HUES48 (cell line): Measurements from ENCODE around the gene ANXA10.
"Not testable (repeated sequence)": the region's sequence is repeated elsewhere in the genome, so short reads cannot be mapped to it uniquely, and the experiment has no call there.

Source experiments
- H3K27ac ChIP-seq: one replicate; pipeline ENCODE4 v1.7.0; 2013; ENCODE audit warnings: low read depth, low read length, inconsistent platforms
- H3K27me3 ChIP-seq: 2 replicates; pipeline ENCODE4 v1.6.1; 2013; ENCODE audit warnings: mild to moderate bottlenecking, low read length; ENCODE audit not compliant: control insufficient read depth, insufficient read depth
- H3K36me3 ChIP-seq: 2 replicates; pipeline ENCODE4 v1.6.1; 2013; ENCODE audit warnings: low read length; ENCODE audit not compliant: control insufficient read depth, insufficient read depth
- H3K4me1 ChIP-seq: 2 replicates; pipeline ENCODE4 v1.6.1; 2013; ENCODE audit warnings: mild to moderate bottlenecking, low read length; ENCODE audit not compliant: control insufficient read depth, insufficient read depth
- H3K4me3 ChIP-seq: 2 replicates; pipeline ENCODE4 v1.5.1; 2013; ENCODE audit warnings: mild to moderate bottlenecking, low read depth, low read length
- H3K9ac ChIP-seq: 2 replicates; pipeline ENCODE4 v1.6.1; 2013; ENCODE audit warnings: mild to moderate bottlenecking, low read depth, low read length, moderate library complexity
- H3K9me3 ChIP-seq: 2 replicates; pipeline ENCODE4 v1.6.1; 2013; ENCODE audit warnings: low read length; ENCODE audit not compliant: control insufficient read depth, insufficient read depth

Gene ANXA10

DNA sequence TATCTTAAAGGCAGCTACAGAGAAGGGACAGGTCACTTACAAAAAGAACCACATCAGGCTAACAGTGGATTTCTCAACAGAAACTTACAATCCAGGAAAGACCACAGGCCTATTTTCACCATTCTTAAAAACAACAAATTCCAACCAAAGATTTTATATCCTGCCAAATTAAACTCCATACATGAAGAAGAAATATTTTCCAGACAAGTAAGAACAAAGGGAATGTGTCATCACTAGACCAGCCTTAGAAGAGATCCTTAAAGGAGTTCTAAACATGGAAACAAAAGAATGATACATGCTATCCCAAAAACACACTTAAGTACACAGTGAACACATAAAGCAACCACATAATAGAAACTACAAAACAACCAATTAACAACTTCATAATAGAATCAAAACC is 105.6 kb downstream of the ANXA10 start:
- Histone ChIP-seq H3K9ac (no peak overlapping the region), H3K4me3 (no peak overlapping the region), H3K27ac (no peak overlapping the region), H3K9me3 (peaks cover 10% of the 10 kb centered on the region), H3K27me3 (no peaks in the 10 kb centered on the region), H3K36me3 (no peaks in the 10 kb centered on the region), H3K4me1 (no peaks in the 10 kb centered on the region)

DNA sequence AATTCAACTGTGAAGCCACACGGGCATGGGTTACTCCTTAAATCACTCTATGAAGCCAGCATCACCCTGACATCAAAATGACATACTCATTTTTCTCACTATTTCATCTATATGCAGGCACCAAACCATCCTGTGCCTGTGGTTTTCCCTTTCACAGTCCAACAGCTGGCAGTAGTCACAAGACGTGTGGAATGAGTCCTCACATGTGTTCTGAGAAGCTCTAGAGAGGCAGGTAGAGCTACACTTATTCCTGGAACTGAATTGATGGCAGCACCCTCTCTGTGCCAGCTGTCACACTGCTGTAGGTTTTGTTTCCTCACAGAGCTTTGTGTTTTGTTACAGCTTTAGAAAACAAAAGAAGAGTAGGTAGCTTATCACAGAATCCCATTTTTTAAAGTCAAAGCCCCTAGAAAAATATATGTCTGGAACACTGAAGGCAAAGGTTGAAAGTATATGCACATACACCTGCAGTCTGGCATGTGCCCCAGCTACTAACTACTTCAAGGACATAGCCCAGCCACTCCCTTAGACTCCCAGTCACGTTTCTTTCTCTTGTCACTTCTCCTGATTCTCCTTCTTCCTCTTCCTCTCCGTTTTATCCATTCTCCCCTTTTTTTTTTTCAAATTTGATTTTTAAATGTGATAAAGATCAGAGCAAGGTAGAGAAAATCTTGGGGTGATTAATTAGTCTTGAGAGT is 107.1 kb downstream of the ANXA10 start:
- Histone ChIP-seq H3K27ac (no peak overlapping the region), H3K36me3 (no peaks in the 10 kb centered on the region), H3K9ac (no peak overlapping the region), H3K4me3 (no peak overlapping the region), H3K9me3 (peaks cover 23% of the 10 kb centered on the region), H3K27me3 (no peaks in the 10 kb centered on the region), H3K4me1 (no peaks in the 10 kb centered on the region)

DNA sequence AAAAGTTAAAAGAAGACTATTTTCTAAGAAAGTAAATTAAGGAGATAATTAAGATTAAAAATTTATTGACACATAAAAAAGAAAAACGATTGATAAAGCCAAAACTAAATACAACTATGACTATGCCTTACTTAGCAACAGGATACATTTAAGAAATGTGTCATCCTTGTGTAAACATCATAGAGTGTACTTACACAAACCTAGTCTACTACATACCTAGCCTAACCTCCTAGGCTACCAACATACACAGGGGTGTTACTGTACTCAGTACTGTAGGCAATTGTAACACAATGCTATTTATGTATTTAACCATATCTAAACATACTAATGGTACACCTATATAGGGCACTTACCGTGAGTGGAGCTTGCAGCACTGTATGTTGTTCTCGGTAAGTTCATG is 108.3 kb downstream of the ANXA10 start:
- Histone ChIP-seq H3K4me3 (no peak overlapping the region), H3K4me1 (no peaks in the 10 kb centered on the region), H3K27me3 (no peaks in the 10 kb centered on the region), H3K9ac (no peak overlapping the region), H3K27ac (no peak overlapping the region), H3K36me3 (no peaks in the 10 kb centered on the region), H3K9me3 (peaks cover 33% of the 10 kb centered on the region)

DNA sequence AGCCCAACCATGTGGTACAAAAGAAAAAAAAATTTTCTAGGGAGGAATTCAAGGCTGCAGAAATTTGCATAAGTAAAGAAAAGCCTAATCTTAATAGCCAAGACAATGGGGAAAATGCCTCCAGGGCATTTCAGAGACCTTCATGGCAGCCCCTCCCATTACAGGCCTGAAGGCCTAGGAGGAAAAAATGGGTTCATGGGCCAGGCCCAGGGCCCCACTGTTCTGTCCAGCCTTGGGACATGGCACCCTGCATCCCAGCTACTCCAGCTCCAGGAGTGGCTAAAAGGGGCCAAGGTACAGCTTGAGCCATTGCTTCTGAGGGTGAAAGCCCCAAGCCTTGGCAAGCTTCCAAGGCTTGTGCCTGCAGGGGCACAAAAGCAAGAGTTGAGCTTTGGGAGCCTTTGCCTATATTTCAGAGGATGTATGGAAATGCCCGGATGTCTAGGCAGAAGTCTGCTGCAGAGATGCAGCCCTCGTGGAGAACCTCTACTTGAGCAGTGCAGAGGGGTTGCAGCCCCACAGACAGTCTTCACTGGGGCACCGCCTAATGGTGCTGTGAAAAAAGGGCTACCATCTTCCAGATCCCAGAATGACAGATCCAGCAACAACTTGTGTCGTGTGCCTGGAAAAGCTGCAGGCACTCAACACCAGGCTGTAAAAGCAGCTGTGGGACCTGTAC is 111.0 kb downstream of the ANXA10 start:
- Histone ChIP-seq H3K4me1 (no peaks in the 10 kb centered on the region), H3K36me3 (no peaks in the 10 kb centered on the region), H3K27ac (no peak overlapping the region), H3K9me3 (peaks cover 37% of the 10 kb centered on the region), H3K9ac (no peak overlapping the region), H3K4me3 (no peak overlapping the region), H3K27me3 (no peaks in the 10 kb centered on the region)

DNA sequence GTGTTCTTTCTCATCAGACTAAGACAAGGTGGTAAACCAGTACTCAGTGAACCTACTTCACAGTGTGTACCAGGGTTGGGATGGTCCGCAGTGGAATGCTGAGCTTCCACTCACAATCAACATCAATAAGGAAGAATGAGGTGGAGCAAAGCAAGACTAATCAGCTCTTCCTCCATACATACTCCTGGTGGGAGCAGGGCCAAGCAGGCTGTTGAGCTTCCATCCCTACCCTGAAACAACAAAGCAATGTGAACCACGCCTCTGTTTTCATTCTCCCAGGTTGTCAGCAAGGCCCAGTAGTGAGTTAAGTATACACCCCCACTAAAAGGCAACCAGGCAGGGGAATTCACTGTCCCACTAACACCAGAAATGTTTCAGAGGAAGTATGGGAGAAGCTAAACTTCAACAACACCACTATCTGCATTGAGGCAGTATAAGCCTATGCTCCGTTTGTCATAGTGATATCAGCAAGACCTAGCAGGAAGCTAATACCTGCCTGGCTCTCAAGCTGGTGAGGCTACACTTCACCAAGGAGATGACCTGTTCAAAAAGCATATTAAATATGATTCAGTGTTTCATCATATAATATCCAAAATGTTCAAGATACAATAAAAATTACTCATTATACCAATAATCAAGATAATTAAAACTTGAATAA is 116.7 kb downstream of the ANXA10 start:
- Histone ChIP-seq H3K36me3 (no peaks in the 10 kb centered on the region), H3K4me1 (no peaks in the 10 kb centered on the region), H3K9ac (no peak overlapping the region), H3K27me3 (no peaks in the 10 kb centered on the region), H3K4me3 (no peak overlapping the region), H3K9me3 (peaks cover 17% of the 10 kb centered on the region), H3K27ac (no peak overlapping the region)

DNA sequence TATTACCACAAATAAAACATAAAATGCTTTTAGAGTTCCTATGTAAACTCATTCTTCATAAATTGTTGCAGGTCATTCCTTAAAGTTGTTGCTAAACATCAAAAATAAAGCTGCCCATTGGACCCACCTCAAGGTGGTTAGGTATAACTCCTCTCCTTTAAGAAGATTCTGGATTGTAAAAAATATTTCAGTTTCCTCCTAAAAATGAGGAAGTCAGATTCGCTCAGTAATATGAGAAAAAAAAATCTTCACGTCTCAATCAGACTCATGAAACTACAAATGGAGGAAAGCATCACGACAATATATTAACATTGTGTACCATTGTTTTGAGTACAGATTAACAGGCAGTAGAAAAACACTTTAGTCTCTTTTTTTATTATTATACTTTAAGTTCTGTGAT is 120.3 kb downstream of the ANXA10 start:
- H3K27ac ChIP-seq, result no peak overlapping the region
- no peak overlapping the region for H3K4me3 ChIP-seq
- H3K27me3 ChIP-seq, result no peaks in the 10 kb centered on the region
- H3K9me3 ChIP-seq, result no peaks in the 10 kb centered on the region
- no peak overlapping the region for H3K9ac ChIP-seq
- no peaks in the 10 kb centered on the region for H3K4me1 ChIP-seq
- H3K36me3 ChIP-seq, result no peaks in the 10 kb centered on the region

DNA sequence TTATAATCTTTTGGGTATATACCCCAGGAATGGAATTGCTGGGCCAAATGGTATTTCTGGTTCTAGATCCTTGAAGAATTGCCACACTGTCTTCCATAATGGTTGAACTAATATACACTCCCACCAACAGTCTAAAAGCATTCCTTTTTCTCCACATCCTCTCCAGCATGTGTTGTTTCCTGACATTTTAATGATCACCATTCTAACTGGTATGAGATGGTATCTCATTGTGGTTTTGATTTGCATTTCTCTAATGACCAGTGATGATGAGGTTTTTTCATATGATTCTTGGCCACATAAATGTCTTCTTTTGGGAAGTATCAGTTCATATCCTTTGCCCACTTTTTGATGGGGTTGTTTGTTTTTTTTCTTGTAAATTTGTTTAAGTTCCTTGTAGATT is 121.2 kb downstream of the ANXA10 start:
- H3K27me3 ChIP-seq, H3K9me3 ChIP-seq, H3K4me1 ChIP-seq, H3K9ac ChIP-seq, H3K4me3 ChIP-seq, H3K27ac ChIP-seq, H3K36me3 ChIP-seq: not testable (repeated sequence)

DNA sequence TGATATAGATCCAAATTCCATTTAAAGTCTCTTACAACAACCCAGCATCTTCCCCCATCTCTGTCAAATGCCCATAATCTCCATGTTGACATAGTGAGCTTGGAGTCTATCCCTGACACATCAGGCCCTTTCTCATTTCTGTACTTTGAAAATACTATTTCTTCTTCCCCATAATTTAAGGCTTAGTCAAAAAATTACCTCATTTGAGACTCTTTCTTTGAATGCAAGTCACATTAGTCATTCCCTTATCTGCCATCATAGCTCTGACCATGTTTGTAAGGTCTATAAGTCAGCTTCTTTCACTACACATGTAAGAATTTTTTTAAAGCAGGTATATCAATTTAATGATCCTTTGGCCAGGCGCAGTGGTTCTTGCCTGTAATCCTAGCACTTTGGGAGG is 126.3 kb downstream of the ANXA10 start:
- no peaks in the 10 kb centered on the region for H3K9me3 ChIP-seq
- H3K36me3 ChIP-seq, result no peaks in the 10 kb centered on the region
- no peaks in the 10 kb centered on the region for H3K27me3 ChIP-seq
- no peak overlapping the region for H3K27ac ChIP-seq
- H3K4me1 ChIP-seq, result no peaks in the 10 kb centered on the region
- no peak overlapping the region for H3K9ac ChIP-seq
- H3K4me3 ChIP-seq, result no peak overlapping the region

DNA sequence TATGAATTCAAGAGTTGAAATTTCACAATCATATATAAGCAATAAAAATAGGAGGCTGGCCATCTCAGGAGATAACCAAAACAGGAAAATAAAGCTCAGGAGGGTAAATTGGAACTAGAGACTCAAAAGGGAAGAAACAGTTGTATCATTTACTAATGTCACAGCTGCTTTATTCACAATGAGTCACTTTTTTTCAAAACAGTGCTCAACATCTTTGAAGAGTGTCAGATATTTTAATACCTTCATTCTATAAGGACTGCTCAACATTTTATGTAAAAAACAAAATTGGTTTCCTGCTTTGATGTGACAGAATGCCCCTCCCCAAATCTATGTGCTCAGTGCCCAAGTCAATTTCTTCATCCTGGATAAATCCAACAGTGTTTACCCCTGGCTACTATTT is 128.6 kb downstream of the ANXA10 start:
- Histone ChIP-seq H3K4me1 (no peaks in the 10 kb centered on the region), H3K4me3 (no peak overlapping the region), H3K36me3 (no peaks in the 10 kb centered on the region), H3K27ac (no peak overlapping the region), H3K27me3 (no peaks in the 10 kb centered on the region), H3K9ac (no peak overlapping the region), H3K9me3 (no peaks in the 10 kb centered on the region)

DNA sequence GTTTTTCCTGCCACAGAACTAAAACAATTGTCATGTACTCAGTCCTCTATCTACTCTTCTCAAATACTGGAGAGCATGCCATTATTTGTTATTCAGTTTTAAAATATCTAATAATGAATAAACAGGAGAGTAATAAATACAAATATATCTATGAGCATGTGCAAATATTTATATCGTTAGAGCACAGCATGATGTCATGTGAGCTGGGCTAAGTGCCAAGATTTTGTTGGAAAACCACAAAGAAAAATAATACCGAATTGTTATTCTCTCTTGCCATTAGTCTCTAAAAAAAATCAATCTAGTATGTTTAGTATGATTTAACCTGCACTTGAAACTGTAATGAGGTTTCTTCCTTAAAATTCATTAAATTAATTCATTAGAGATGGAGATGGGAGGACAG is 129.0 kb downstream of the ANXA10 start:
- Histone ChIP-seq H3K4me1 (no peaks in the 10 kb centered on the region), H3K9me3 (no peaks in the 10 kb centered on the region), H3K27me3 (no peaks in the 10 kb centered on the region), H3K27ac (no peak overlapping the region), H3K36me3 (no peaks in the 10 kb centered on the region), H3K4me3 (no peak overlapping the region), H3K9ac (no peak overlapping the region)
